Fibroblast of pulmonary artery (primary cell): ENCODE measurements around the gene HMX2.
A peak's percentile ranks its signal among the peaks of the same experiment; 100 is the strongest.

Experiments used
- DNase-seq: peaks from one replicate; pipeline ENCODE4 v3.0.0-alpha.2; 2010; ENCODE audit warnings: low read depth
- H3K4me3 ChIP-seq: replicated peaks from 2 replicates; pipeline ENCODE4 v1.5.1; 2011; ENCODE audit warnings: low read depth, mild to moderate bottlenecking, control low read depth, low read length, moderate library complexity
- CTCF ChIP-seq: IDR thresholded peaks from 2 replicates; pipeline ENCODE4 v1.5.1; 2011; ENCODE audit warnings: mild to moderate bottlenecking, control low read depth, low read length, inconsistent platforms; ENCODE audit errors: missing control alignments

Gene HMX2

GRCh38 chr10:123149162-123149567 is 1.2 kb downstream of the HMX2 start:
- no peak overlapping the region for H3K4me3 ChIP-seq
- DNase-seq: no peak
- TF ChIP-seq CTCF: no peak

- peak; percentile 46 for DNase-seq
- no peak for TF ChIP-seq CTCF
- H3K4me3 ChIP-seq: peak overlapping the region; percentile 17
Observed at GRCh38 chr10:123149568-123150270, 1.8 kb downstream of the HMX2 start.

GRCh38 chr10:123150271-123150985 is 2.5 kb downstream of the HMX2 start:
- H3K4me3 ChIP-seq: no peak overlapping the region
- TF ChIP-seq CTCF: no peak
- no peak for DNase-seq

GRCh38 chr10:123150986-123151736 is 3.2 kb downstream of the HMX2 start:
- no peak overlapping the region for H3K4me3 ChIP-seq
- TF ChIP-seq CTCF: no peak
- DNase-seq: no peak

- TF ChIP-seq CTCF: no peak
- DNase-seq: no peak
- no peak overlapping the region for H3K4me3 ChIP-seq
Observed at GRCh38 chr10:123151737-123152135, 3.8 kb downstream of the HMX2 start.

- DNase-seq: no peak
- no peak for TF ChIP-seq CTCF
- no peak overlapping the region for H3K4me3 ChIP-seq
Observed at GRCh38 chr10:123153486-123154091, 5.7 kb downstream of the HMX2 start.
